IMR-90 (cell line): ENCODE data around the gene CFAP70. TPM values are rescaled to one million over a fixed set of nuclear protein-coding genes. Genes with fewer than 3 reads are reported as not detected.
A peak's percentile ranks its signal among the peaks of the same experiment; 100 is the strongest.

ENCODE experiments used
- ATAC-seq: fragments of 200-7000 bp; cut with Tn5 transposase; 2 replicates; pipeline ENCODE4 v1.9.1; 2020; ENCODE audit warnings: low read depth, mild to moderate bottlenecking, moderate library complexity
- BruUV-seq: library from RNA; stranded (reverse); fragments of 400-500 nt; replicated peaks from 2 replicates; lab custom pipeline; 2021; lab: Mats Ljungman, UMichigan
- CTCF ChIA-PET: fragments of 300-600 bp; formaldehyde crosslinking; extraction: SDS; loops from one replicate; lab custom pipeline; 2021; ENCODE audit warnings: antibody characterized with exemption; lab: Yijun Ruan, JAX
- POLR2A ChIA-PET: fragments of 300-600 bp; sonication (Branson Sonifier 250); formaldehyde crosslinking; loops from one replicate; lab custom pipeline; 2022; ENCODE audit warnings: antibody characterized with exemption; ENCODE audit not compliant: unreplicated experiment; lab: Charles Lee
- DNase-seq: peaks from one replicate; pipeline ENCODE4 v3.0.0; 2013
- H2AFZ ChIP-seq: replicated peaks from 2 replicates; pipeline ENCODE3; 2013; ENCODE audit warnings: low read length, mild to moderate bottlenecking; ENCODE audit not compliant: poor library complexity
- H2AK5ac ChIP-seq: 2 replicates; pipeline ENCODE4 v1.6.1; 2013; ENCODE audit warnings: low read depth, low read length, inconsistent platforms
- H2AK9ac ChIP-seq: replicated peaks from 2 replicates; pipeline ENCODE3; 2013; ENCODE audit warnings: mild to moderate bottlenecking, low read depth, low read length, moderate library complexity; ENCODE audit not compliant: poor library complexity
- H2BK120ac ChIP-seq: 2 replicates; pipeline ENCODE4 v1.6.1; 2013; ENCODE audit warnings: low read depth, low read length, inconsistent platforms
- H2BK15ac ChIP-seq: 3 replicates; pipeline ENCODE4 v1.6.1; 2013; ENCODE audit warnings: low read depth, low read length, inconsistent platforms
- H2BK20ac ChIP-seq: 2 replicates; pipeline ENCODE4 v1.6.1; 2013; ENCODE audit warnings: low read depth, mild to moderate bottlenecking, inconsistent platforms, low read length, moderate library complexity
- H2BK5ac ChIP-seq: 2 replicates; pipeline ENCODE4 v1.6.1; 2013; ENCODE audit warnings: mild to moderate bottlenecking, low read depth, low read length, inconsistent platforms; ENCODE audit not compliant: poor library complexity, severe bottlenecking
- H3K14ac ChIP-seq: replicated peaks from 2 replicates; pipeline ENCODE4 v1.6.1; 2013; ENCODE audit warnings: low read depth, low read length, inconsistent platforms
- H3K18ac ChIP-seq: 2 replicates; pipeline ENCODE4 v1.6.1; 2013; ENCODE audit warnings: low read depth, low read length, control low read depth
- H3K23ac ChIP-seq: 2 replicates; pipeline ENCODE4 v1.6.1; 2013; ENCODE audit warnings: low read depth, low read length, inconsistent platforms
- H3K27ac ChIP-seq: 2 replicates; pipeline ENCODE4 v1.5.1; 2013; ENCODE audit warnings: mild to moderate bottlenecking, control low read depth, low read length; ENCODE audit not compliant: insufficient read depth
- H3K27me3 ChIP-seq: 2 replicates; pipeline ENCODE4 v1.6.1; 2013; ENCODE audit warnings: low read length; ENCODE audit not compliant: control insufficient read depth, insufficient read depth
- H3K36me3 ChIP-seq: 2 replicates; pipeline ENCODE4 v1.6.1; 2013; ENCODE audit warnings: low read length, mixed read lengths; ENCODE audit not compliant: control insufficient read depth, insufficient read depth
- H3K4ac ChIP-seq: 2 replicates; pipeline ENCODE4 v1.6.1; 2013; ENCODE audit warnings: low read depth, low read length, inconsistent platforms
- H3K4me1 ChIP-seq: 2 replicates; pipeline ENCODE4 v1.6.1; 2013; ENCODE audit warnings: low read length, mixed read lengths; ENCODE audit not compliant: control insufficient read depth, insufficient read depth
- H3K4me2 ChIP-seq: 2 replicates; pipeline ENCODE4 v1.6.1; 2013; ENCODE audit warnings: low read depth, mild to moderate bottlenecking, control low read depth, low read length, moderate library complexity
- H3K4me3 ChIP-seq: 2 replicates; pipeline ENCODE4 v1.5.1; 2013; ENCODE audit warnings: low read depth, mild to moderate bottlenecking, control low read depth, low read length, moderate library complexity; ENCODE audit not compliant: insufficient read depth
- H3K56ac ChIP-seq: 2 replicates; pipeline ENCODE4 v1.6.1; 2013; ENCODE audit warnings: low read length, inconsistent platforms; ENCODE audit not compliant: insufficient read depth; ENCODE audit errors: extremely low read depth
- H3K79me1 ChIP-seq, 2 experiments: 2 replicates each; pipeline ENCODE4 v1.6.1; 2013; ENCODE audit warnings: low read length in 2 of 2, inconsistent platforms in 1 of 2, low read depth in 1 of 2
- H3K9ac ChIP-seq: 2 replicates; pipeline ENCODE4 v1.6.1; 2013; ENCODE audit warnings: low read depth, low read length, control low read depth
- H3K9me1 ChIP-seq: 2 replicates; pipeline ENCODE4 v1.6.1; 2013; ENCODE audit warnings: low read length, inconsistent platforms; ENCODE audit not compliant: insufficient read depth
- H3K9me3 ChIP-seq: 2 replicates; pipeline ENCODE4 v1.6.1; 2013; ENCODE audit warnings: low read length; ENCODE audit not compliant: control insufficient read depth, insufficient read depth
- H4K20me1 ChIP-seq: 2 replicates; pipeline ENCODE4 v1.6.1; 2013; ENCODE audit warnings: low read length, inconsistent platforms; ENCODE audit not compliant: insufficient read depth
- H4K5ac ChIP-seq: 2 replicates; pipeline ENCODE4 v1.6.1; 2013; ENCODE audit warnings: mild to moderate bottlenecking, low read depth, low read length, control low read depth
- H4K8ac ChIP-seq, 2 experiments: 2 replicates each; pipeline ENCODE4 v1.6.1; 2013; ENCODE audit warnings: low read depth in 2 of 2, low read length in 2 of 2, control low read depth in 1 of 2, inconsistent platforms in 1 of 2
- H4K91ac ChIP-seq: 2 replicates; pipeline ENCODE4 v1.6.1; 2013; ENCODE audit warnings: low read depth, low read length, inconsistent platforms; ENCODE audit not compliant: insufficient read depth
- CEBPB ChIP-seq: IDR thresholded peaks from 2 replicates; pipeline ENCODE4 v1.6.1; 2012; ENCODE audit warnings: low read depth, low read length, improper control_type of control experiment
- MAFK ChIP-seq: IDR thresholded peaks from 2 replicates; pipeline ENCODE4 v1.6.1; 2012; ENCODE audit warnings: low read depth, low read length, improper control_type of control experiment
- WGBS, 2 experiments: methylation state at CpG; one replicate each; pipeline versions ENCODE4 v1.1.5 to v1.1.7; 2013; ENCODE audit warnings: missing lambda C conversion rate in 2 of 2; ENCODE audit not compliant: insufficient read length in 1 of 2; ENCODE audit errors: extremely low coverage in 2 of 2; 5-methylcytosine and 5-hydroxymethylcytosine counted together
- dilution Hi-C: fragments of 300-500 bp; cut with HindIII; formaldehyde crosslinking; loops from one replicate; pipeline ENCODE4 v1.14.3; 2018; ENCODE audit warnings: low sequenced_read_pairs; ENCODE audit not compliant: unreplicated experiment
- in situ Hi-C: fragments of 300-500 bp; cut with MboI; formaldehyde crosslinking; loops from 3 replicates; pipeline ENCODE4 v1.14.3; 2019; ENCODE audit warnings: low sequenced_read_pairs, inconsistent platforms, mixed read lengths
- intact Hi-C: fragments of 100-400 bp; cut with micrococcal nuclease; formaldehyde crosslinking; loops from 2 replicates; pipeline ENCODE4 v1.10.0; 2022
- polyA plus RNA-seq, 3 experiments: library from polyadenylated mRNA; depleted of rRNA; stranded (reverse); fragments of >200 nt; gene quantifications; 2 replicates each; pipeline ENCODE4 v1.2.3, GENCODE V29; 2012; ENCODE audit warnings: low replicate concordance in 1 of 3
- total RNA-seq: library from RNA; depleted of rRNA; stranded (reverse); fragments of >200 nt; gene quantifications from 2 replicates; pipeline ENCODE4 v1.2.3, GENCODE V29; 2012

CFAP70 gene
- total and polyA plus RNA-seq, 2 of the 4 experiments (the other 2 are of a cell fraction) = 0.15 to 0.18 TPM

- no peak overlapping the region for H2BK120ac ChIP-seq
- H3K27ac ChIP-seq = no peak overlapping the region
- H2AFZ ChIP-seq = no peak overlapping the region
- no peaks in the 10 kb centered on the region for H3K9me3 ChIP-seq
- in situ Hi-C loops (no loop called here), intact Hi-C loops (no loop called here), dilution Hi-C loops (no loop called here)
- no peak overlapping the region for H4K5ac ChIP-seq
- no peak overlapping the region for H2BK15ac ChIP-seq
- ChIA-PET POLR2A (no interaction called here), CTCF (no interaction called here)
- H4K8ac ChIP-seq = no peak overlapping the region
- no TSS peak for BruUV-seq
- H3K9ac ChIP-seq = no peak overlapping the region
- H3K23ac ChIP-seq = no peak overlapping the region
- H3K4ac ChIP-seq = no peak overlapping the region
- H3K79me1 ChIP-seq = peaks cover 0 to 6% of the 10 kb centered on the region in 2 experiments; a peak in 2 of 4 replicates
- no peak for ATAC-seq
- TF ChIP-seq CEBPB (no peak), MAFK (peak; percentile 76)
- no peak overlapping the region for H3K4me3 ChIP-seq
- no peak overlapping the region for H2AK5ac ChIP-seq
- H3K9me1 ChIP-seq = no peaks in the 10 kb centered on the region
- no peak overlapping the region for H3K4me2 ChIP-seq
- H3K18ac ChIP-seq = no peak overlapping the region
- no peak overlapping the region for H3K56ac ChIP-seq
- peaks cover 25% of the 10 kb centered on the region for H3K36me3 ChIP-seq
- no peak overlapping the region for H4K91ac ChIP-seq
- no peaks in the 10 kb centered on the region for H4K20me1 ChIP-seq
- no peak overlapping the region for H2BK20ac ChIP-seq
- H2BK5ac ChIP-seq = no peak overlapping the region
- H2AK9ac ChIP-seq = no peak overlapping the region
- H3K14ac ChIP-seq = no peak overlapping the region
- DNase-seq = no peak
- H3K27me3 ChIP-seq = no peaks in the 10 kb centered on the region
- no CpG with 5 or more reads among the region's 4 CpGs for WGBS, 2 experiments
- no peaks in the 10 kb centered on the region for H3K4me1 ChIP-seq
These were observed 29.6 kb upstream of the CFAP70 start for GRCh38 chr10:73388228-73388627.
